Coronary artery (tissue), 2 donors: ENCODE results near the gene CEP290.

Source experiments
- DNase-seq: peaks from one replicate; pipeline ENCODE4 v3.0.0-alpha.2; 2017; ENCODE audit warnings: low spot score
- H3K27ac ChIP-seq, 2 donors: fragments of 200-600 bp; sonication (generic); one replicate each; pipeline ENCODE4 v1.5.1; 2016 to 2019
- H3K4me3 ChIP-seq: fragments of 200-600 bp; sonication (generic); 2 replicates; pipeline ENCODE4 v1.5.1; 2016; ENCODE audit warnings: mild to moderate bottlenecking, moderate library complexity
- CTCF ChIP-seq: fragments of 200-600 bp; sonication (generic); IDR thresholded peaks from one replicate; pipeline ENCODE4 v1.5.1; 2019; ENCODE audit warnings: antibody characterized with exemption

CEP290 gene

GRCh38 chr12:88029093-88029665 is 112.7 kb downstream of the CEP290 start, which contains the start of gene C12orf50:
C12orf50 (minus strand) TSS chr12:88029401; CDS start chr12:88026962, 2,439 bp downstream.
- TF ChIP-seq CTCF: no peak
- DNase-seq: no peak
- no peak within 1 kb of the TSS for H3K27ac ChIP-seq
- no peak within 1 kb of the TSS for H3K4me3 ChIP-seq

- no peak for DNase-seq
- no peak overlapping the region for H3K4me3 ChIP-seq
- H3K27ac ChIP-seq: no peak overlapping the region
- TF ChIP-seq CTCF: no peak
These were observed 115.7 kb downstream of the CEP290 start for GRCh38 chr12:88026196-88026595.

GRCh38 chr12:88017964-88018363 is 123.9 kb downstream of the CEP290 start:
- no peak for TF ChIP-seq CTCF
- no peak overlapping the region for H3K4me3 ChIP-seq
- no peak for DNase-seq
- H3K27ac ChIP-seq: no peak overlapping the region

- no peak for DNase-seq
- Histone ChIP-seq H3K4me3 (no peak overlapping the region), H3K27ac (no peak overlapping the region)
- TF ChIP-seq CTCF: no peak
These were observed 126.1 kb downstream of the CEP290 start for GRCh38 chr12:88015825-88016224.

GRCh38 chr12:88011755-88012154 is 130.1 kb downstream of the CEP290 start:
- no peak for TF ChIP-seq CTCF
- Histone ChIP-seq H3K4me3 (no peak overlapping the region), H3K27ac (no peak overlapping the region)
- DNase-seq: no peak

- H3K27ac ChIP-seq: no peak overlapping the region
These were observed 135.5 kb downstream of the CEP290 start for GRCh38 chr12:88006351-88006750.

More at GRCh38 chr12:88006351-88006750, 135.5 kb downstream of the CEP290 start:
- H3K4me3 ChIP-seq: no peak overlapping the region
- TF ChIP-seq CTCF: no peak
- no peak for DNase-seq
